Activated gamma-delta T cell (primary cell): ENCODE data around the gene TTC7B.

ENCODE experiments used
- DNase-seq: peaks from one replicate; lab custom pipeline; 2025; lab: John Stamatoyannopoulos, UW

TTC7B gene

DNA sequence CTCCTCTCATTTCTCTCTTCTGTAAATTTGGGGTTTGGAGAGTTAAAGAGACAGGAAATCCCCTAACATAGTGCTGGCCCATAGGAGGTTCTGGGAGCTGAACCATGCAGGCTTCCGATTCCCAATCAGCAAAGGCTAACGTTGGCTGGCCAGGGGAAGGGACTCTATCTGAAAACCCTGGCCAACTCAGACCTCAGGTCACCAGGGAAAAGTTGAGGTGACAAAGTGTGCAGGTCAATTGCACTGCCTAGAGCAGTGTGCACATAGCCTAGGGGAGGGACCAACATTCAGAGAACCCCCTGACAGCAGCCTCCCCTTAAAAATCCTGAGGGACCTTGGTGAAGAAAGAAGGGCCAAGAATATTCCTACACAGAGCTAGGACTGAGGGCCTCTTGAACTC, 38.9 kb downstream of the TTC7B start:
- DNase-seq = no peak

DNA sequence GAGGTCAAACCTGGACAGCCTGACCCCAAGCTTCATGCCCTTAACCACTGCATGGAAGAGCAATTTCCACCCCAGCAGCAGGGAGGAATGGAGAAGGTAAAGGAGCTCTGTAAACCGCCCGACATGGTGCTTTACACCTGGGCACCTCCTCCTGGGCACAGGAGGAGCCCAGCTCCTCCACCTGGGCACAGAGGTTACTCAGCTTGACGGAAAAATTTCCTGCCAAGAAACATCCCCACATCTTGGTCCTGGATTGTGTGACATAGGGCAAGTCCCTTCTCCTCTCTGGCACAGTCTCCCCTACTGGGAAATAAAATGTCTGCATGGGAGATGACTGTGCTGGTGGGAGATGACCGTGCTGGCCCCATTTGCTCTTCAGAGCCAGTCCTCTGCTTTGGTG, 40.8 kb downstream of the TTC7B start:
- no peak for DNase-seq

DNA sequence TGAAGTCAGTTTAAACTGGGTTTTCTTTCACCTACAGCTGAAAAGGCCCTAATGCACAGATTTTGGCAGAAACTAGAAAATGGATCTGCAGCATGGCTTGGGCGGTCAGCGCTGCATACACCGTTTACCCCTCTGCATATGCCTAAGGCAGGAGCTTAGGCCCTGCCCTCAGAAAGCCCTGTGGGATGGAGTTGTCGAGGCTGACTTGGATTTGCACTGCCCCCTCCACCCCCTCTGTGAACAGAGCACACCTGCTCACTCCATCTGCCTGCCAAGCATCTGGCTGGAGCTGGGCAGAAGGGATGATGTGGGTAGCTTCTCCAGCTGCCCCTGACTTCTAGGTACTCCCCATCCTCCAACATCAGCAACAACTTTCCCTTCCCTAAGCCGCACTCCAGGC, 41.9 kb downstream of the TTC7B start:
- no peak for DNase-seq

DNA sequence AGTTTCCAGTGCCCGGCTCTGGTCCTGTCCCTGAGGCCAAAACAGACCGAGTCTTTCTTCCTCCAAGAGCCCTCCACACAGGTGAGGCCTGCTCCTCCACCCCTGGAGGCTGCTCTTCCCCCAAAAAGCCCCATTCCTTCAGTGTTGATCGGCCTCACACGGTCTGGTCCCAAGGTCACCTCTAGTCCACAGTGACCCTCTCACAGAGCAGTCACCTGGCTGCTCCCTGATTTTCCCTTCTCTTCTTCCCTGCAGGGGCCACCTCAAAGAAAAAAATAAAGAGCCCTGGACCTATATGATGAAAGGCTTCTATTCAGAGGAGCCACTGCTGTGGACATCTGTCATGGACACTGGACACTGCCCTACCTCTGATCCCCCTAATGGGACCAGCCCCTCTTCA, 42.5 kb downstream of the TTC7B start:
- DNase-seq = no peak

DNA sequence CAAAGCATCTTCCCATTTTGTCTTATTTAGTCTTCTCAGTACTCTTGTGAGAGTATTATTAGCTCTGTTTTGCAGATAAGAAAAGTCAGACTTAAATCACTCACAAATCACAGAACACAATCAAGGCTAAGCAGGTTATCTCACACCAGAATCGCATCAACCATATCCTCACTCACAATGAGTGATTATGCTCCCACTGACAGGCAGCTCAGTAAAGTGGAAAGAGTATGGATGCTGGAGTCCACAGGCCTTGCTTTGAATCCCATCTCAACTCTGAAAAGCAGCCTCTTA, 43.1 kb downstream of the TTC7B start:
- no peak for DNase-seq

DNA sequence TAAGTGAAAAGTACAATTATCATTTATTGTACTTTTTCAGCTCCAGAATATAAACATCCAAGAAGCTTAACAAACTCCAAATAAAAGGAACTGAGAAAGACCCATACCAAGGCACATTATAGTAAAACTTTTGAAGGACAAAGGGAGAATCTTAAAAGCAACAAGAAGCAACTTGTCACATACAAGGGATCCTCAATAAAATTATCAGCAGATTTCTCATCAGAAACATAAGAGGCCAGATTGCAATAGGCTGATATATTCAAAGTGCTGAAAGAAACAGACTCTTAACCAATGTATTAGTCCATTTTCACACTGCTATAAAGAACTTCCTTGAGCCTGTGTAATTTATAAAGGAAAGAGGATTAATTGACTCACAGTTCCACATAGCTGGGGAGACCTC, 48.3 kb downstream of the TTC7B start:
- DNase-seq = no peak

DNA sequence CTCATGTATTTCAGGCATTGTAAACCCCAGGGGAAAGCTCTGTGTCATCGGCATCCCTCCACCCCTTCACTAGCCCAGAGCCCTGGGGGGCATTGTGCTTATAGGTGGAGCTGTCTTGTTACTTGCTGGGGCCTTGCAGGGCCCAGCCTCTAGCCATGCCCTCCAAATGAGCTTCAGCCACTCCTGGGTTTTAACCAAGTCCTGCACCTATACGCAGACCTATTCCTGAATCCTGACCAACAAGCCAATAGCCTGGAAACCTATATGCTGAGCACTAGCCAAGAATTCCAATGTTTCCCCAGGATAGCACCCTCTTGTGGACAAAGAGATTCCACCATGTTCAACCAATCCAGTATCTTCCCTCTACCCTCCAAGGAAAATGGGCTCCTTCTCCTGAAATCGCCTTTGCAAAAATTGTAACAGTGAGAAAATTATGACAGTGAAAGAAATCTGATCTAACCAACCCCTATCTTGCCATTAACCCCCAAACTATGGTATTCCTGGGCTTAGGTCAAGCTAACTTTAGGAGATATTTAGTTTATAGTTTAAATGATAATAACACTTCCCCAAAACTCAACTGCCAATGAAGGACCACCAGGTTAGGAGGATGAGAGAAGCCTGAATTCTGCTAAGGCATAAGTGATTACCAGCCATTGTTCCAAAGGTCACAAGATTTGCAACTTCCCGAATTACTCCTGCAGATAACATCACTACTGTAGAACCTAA, 55.5 kb downstream of the TTC7B start:
- DNase-seq = no peak

DNA sequence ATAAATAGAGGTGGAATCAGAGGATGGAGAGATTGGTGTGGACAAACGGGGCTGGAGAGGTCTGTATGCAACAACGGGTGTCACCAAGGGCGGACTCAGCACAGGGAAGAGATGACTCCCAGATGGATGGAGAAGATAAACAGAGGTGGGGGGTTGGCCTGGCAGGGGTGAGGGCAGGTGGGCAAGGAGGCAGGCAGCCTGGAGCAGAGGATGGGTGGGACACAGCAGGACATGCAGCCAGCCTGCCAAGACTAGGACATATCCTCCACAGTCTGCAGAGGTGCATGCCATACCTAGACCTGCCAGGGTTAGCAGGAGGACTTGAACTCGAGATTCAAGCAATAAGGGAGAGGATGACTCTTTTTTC, 56.2 kb downstream of the TTC7B start:
- DNase-seq = no peak

DNA sequence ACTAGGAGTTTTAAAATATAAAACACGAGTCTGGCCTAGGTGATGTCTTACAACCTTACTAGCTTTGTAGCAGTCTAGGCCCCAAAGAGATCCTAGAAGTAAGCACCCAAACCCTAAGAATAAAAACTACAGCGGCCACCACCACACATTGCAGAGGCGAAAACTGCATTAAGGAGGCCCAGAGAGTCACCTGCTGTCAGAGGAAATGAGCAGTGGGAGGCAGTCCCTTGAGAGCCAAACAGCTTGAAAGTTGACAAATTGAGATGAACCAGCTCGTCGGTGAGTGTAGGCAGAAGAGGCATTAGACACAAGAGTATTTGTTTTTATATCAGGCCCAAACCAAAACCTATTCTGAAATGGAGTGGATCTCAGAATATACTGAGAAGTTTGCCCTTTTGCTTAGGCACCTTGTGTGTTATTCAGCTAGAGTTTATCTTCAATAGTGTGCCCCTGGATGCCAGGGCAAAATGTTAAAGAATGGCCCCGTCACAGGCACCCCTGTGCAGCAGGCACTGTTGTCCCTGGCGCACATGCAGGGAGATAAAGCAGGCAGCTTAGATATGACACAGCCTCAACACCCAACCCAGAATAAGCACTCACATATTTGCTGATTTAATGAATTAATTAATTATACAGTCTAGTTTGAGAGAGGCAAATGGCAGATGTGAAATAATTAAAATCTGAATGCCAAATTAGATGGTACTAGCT, 56.7 kb downstream of the TTC7B start:
- DNase-seq = no peak

DNA sequence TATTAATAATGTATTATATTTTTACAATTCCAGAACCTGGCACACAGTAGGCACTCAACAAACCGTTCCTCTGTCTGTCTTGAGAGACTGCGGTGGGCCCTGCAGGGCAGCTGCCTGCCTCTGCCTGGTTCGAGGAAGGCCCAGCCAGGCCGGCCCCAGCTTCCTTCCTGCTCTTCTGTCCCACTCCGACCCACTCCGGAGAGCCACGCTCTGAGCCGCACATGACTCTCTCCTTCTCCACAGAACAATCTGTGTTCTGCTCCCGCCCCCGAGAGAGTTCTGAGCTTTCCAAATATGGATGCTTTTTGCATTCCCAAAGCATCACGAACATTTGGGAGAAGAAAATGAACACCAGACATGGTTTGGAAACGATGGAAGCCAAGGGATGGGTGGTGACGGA, 57.3 kb downstream of the TTC7B start:
- DNase-seq = no peak

DNA sequence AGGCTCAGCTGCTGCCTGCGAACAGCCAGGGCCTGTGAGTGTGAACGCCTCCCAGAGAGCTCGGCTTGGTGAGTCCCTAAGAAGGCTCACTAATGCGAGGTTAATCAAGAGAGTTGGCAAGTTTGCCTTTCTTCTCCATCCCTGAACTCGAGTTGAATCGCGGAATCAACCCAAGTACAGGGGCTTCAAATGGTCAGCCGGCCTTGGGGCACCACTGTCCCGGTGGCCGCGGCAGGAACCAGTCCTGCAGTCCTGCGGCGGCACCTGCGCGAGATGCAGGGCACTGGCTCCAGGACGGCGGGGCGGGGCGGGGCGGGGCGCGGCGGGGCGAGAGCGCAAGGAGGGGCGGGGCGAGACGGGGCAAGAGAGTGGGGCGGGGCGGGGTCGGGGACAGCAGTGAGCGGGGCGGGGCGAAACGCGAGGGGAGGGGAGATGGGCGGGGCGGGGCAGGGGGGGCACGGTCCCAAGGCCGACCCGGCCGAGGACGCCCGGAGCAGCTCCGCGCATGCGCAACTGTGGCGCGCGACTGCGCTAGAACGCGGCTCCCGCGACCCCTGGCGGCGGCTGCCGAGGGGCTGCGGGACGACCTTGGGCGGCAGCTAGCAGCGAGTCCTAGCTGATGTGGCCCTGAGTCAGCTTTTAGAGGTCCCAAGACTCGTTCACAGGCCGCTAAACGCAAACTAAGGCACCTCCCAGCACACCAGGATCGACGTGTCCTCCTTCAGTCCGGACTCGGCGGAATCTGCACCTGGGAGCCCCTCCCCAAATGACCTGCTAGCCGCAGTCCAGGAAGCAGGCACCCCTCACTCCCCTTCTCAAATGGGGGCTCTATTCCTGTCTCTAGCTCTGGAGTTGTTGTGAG, 58.0 kb downstream of the TTC7B start:
- DNase-seq = peak; percentile 91

DNA sequence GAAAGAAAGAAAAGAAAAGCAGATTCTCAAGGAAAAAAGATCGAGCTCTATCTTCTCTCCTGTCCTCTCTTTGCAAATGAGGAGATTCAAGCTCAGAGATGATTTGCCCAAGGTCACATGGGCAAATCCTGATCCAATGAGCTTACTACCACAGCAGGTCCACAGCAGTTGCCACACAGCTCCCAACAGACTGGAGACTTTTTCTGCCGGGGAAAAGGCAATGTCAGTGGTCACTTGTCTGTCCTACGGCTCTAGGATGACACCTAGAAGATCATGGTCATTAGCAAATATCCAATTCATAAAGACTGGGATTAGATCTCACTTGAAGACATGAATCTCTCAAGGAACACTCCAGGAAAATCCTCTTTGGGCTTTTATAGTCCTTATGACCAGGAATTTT, 58.8 kb downstream of the TTC7B start:
- no peak for DNase-seq

DNA sequence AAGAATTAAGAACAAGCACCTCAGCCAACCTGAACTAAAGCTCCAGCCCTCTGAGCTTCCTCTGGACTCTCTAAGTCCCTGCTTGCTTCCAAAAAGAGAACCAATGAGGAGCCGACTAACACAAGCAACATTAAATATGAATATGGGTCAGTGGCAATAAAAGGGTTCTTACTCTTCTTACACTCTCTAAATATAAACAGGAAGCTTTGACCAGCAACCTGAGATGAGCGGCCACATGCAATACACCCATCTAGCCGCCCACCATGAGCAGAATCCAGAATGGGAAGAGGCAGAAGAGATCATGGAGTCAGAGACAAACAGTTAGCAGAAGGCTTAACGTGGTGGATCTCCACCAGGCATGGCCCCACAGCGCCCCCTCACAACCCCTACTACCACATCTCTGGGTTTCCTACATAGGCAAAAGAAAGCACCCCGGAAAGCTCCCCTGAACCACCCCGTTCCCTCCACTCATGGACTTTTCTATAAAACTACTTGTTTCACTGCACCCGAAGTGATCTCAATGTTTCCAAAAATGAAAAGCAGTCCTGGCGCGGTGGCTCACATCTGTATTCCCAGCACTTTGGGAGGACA, 59.4 kb downstream of the TTC7B start:
- DNase-seq = no peak

DNA sequence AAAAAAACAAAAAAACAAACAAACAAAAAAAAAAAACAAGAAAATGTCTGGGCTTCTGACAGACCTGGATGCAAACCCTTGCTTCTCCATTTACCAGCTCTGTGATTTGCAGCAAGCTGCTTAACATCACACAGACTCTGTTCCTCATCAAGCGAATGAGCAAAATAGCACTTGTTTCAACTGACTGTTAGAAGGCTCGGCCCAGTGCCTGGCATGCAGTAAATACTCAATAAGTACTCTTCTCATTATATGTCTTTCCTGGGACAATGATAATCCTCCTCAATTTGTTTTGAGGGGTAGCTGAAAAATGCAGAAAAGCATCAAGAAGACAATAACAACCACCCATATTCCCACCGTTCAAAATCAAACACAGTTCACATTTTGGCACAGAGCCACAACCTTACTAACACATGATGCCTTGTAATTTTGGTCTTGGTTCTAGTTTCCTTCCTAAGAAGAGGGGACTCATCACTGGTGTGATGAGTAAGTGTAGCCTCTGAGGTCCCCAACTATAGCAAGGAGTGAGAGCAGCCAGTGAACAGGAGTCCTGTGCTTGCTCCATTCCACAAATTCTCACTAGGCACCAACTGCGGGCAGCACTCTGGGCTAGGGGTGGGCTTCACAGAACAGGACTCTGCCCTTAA, 60.4 kb downstream of the TTC7B start:
- DNase-seq = no peak

DNA sequence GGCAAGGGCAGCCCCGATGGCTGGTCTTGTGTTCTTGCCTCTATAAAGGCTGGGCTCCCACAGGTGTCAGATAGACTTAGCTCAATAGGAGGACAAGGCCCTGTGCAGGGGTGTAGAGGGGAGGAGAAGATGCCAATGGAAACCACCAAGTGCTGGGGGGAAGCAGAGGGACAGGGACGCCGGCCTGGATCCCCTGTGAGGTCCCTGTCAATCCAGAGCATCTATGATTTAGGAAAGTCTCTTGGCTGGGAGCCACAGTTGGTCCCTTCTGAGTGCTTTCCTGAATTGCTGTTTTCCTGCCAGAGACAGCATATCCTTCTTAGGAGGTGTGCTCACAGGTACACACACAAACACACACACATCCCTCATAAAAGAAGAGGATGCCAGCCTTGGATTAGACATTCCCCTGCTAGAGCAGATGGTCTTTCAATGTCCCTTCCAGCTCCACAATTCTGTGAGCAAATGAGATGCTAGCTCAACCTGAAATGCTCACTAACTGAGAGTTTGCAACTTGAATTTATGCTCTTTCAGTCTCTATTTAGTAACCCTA, 62.7 kb downstream of the TTC7B start:
- no peak for DNase-seq

DNA sequence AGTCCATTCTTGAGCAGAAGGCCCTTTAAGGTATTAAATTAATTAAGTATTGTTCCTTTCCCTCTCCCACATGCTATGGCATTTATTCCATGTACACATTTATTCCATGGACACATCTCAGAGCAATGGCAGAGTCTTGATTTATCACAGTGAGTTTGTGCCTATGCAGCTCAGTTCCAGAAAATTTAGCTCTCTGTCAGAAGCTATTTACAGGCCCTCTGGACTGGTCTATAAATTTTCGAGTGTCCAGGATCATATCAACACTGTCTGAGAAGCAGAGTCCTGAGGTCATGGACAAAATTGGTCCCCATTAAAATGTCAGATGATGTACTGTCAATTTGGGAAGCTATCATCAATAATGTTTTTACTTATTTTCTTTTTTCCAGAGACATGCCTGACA, 65.5 kb downstream of the TTC7B start:
- no peak for DNase-seq

DNA sequence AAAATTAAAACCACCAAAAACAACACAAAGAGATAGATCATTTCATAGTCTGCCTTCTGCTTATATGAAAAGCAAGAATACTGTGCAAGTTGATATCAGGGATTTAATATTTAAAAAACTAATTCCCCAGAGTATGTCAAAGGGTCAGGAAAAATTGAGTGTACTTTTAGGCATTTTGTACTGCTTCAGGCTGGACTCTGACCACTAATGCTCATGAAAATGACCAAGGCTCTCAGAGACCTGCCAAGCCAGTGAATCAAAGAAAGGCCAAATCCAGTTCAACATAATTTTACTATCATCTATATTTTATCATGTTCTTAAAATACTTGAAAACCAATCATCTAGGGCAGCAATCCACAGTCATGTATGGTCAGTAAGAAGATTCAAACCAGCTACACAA, 66.0 kb downstream of the TTC7B start:
- DNase-seq = no peak

DNA sequence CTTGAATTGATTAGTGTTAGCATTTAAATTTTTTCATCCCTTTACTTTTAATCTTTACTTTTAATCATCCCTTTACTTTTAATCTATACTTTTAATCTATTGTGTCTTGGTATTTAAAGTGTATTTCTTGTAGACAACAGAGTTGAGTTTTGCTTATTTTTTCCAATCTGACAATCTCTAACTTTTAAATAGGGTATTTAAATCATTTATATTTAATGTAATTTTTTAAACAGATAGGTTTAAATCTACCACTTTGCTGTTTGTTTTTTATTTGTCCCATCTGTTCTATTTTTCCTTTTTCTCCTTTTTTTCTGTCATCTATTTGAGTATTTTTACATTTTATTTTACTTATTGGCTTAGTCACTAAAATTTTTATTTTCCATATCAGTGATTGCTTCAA, 68.3 kb downstream of the TTC7B start:
- no peak for DNase-seq

DNA sequence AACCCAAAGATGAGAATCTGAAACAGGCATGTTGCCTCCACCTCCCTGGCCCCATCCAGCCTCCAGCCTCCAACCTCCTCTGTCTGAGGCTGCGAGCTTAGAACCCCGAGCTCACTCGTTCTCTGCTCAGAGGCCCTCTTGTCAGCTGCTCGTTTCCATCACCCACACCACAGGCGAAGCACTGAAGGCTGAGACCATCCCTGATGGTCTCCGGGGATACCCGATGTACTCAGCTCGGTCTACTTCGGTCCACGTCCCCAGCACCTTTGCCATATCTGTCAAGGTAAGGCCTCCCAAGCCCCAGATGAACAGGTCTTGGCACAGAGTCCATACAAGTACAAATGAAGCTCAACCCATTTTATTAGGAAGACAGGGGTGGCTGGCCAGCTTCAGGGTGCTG, 72.4 kb downstream of the TTC7B start:
- DNase-seq = no peak

DNA sequence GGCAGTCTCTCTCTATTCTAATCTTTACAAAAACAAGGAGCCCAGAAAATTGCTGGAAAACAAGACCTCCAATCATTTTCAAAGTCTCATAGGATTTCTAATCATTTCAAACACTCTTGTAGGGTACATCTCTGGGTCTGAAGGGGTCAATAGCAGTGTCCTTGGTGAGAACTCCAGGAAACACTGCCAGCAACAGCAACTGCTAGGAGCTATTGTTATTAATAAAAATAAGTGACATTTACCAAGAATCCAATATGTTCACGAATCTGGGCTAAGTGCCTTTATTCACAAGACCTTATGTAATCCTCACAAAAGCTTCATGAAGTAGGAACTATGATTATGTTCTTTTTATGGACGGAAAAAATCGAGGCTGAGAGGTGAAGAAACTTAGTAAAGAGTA, 72.8 kb downstream of the TTC7B start:
- no peak for DNase-seq

DNA sequence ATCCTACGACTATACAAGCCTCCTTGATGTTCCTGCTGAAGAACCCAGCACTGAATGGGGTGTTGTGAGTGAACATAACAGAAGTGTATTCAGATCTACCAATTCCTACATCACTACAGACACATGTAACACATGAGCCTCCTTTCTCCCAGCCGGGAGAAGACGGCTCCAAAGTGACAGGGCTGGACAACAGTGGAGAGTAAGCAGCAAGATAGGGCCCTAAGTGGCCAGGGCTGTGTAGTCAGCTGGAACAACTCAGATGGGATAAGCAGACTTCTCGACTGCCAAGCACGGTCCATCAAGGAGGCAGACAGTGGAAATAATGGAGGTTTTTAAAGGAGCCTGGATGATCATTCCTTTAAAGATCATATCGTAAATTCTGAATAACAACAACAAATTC, 73.5 kb downstream of the TTC7B start:
- no peak for DNase-seq

DNA sequence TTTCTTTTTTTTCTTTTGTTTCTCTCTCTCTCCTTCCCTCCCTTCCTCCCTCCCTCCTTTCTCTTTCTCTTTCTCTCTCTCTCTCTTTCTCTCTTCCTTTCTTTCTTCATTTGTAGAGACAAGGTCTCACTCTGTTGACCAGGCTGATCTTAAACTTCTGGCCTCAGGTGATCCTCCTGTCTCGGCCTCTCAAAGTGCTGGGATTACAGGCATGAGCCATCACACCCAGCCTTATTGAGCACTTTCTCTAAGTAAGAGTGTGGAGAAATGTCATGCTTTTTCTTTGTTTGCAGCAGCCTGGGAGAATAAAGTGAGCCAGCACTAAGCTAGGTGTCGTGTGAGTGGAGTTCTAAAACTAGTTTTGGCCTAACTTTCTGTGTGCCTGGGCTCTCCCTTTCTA, 74.0 kb downstream of the TTC7B start:
- no peak for DNase-seq
